ENCODE measurements around the gene TAF11.

Gene TAF11

GRCh38 chr6:34894693-34895092 lies 6.9 kb upstream of the TAF11 start:
- Histone ChIP-seq H3K9me2 (replicated peaks; ENCODE audit: low read depth, low read length) (no peaks in the 10 kb centered on the region), H3K36me3 (ENCODE audit: insufficient read depth, low read length) (no peaks in the 10 kb centered on the region), H3K4me2 (ENCODE audit: low read depth, low read length, poor library complexity, severe bottlenecking) (peak overlapping the region; percentile 80), H2AFZ (ENCODE audit: low read length) (no peak overlapping the region), H3K4me1 (ENCODE audit: insufficient read depth, low read length, poor library complexity, severe bottlenecking) (peaks cover 57% of the 10 kb centered on the region), H4K20me1 (ENCODE audit: insufficient read depth, low read length, poor library complexity, severe bottlenecking) (peaks cover 23% of the 10 kb centered on the region), H3K4me3 (ENCODE audit: low read length, poor library complexity, severe bottlenecking) (peak overlapping the region; percentile 33), H3K27me3 (ENCODE audit: insufficient read depth, low read length, poor library complexity, severe bottlenecking) (no peaks in the 10 kb centered on the region), H3K9ac (ENCODE audit: low read depth, low read length, poor library complexity, severe bottlenecking) (no peak overlapping the region), H3K79me2 (ENCODE audit: insufficient read depth, low read length) (peaks cover 71% of the 10 kb centered on the region; the same call in 1 of the 2 replicates), H3F3A (ENCODE audit: low read depth) (no peaks in the 10 kb centered on the region), H3K9me3 (ENCODE audit: insufficient read depth, low read depth, low read length) (no peaks in the 10 kb centered on the region)
- no peak for TF ChIP-seq CTCF (conservative IDR thresholded peaks at IDR 0.05; ENCODE audit: low read length)
- TF ChIP-seq EZH2phosphoT487 (IDR thresholded peaks at IDR 0.05; ENCODE audit: borderline replicate concordance): no peak

GRCh38 chr6:34891296-34891695 lies 3.5 kb upstream of the TAF11 start:
- peaks cover 48% of the 10 kb centered on the region for H3K4me1 ChIP-seq (ENCODE audit: insufficient read depth, low read length, poor library complexity, severe bottlenecking)
- no peak overlapping the region for H3K9ac ChIP-seq (ENCODE audit: low read depth, low read length, poor library complexity, severe bottlenecking)
- TF ChIP-seq CTCF (conservative IDR thresholded peaks at IDR 0.05; ENCODE audit: low read length) (no peak), EZH2phosphoT487 (IDR thresholded peaks at IDR 0.05; ENCODE audit: borderline replicate concordance) (no peak)
- no peak overlapping the region for H2AFZ ChIP-seq (ENCODE audit: low read length)
- peaks cover 75% of the 10 kb centered on the region for H3K79me2 ChIP-seq (ENCODE audit: insufficient read depth, low read length)
- H3K4me3 ChIP-seq (ENCODE audit: low read length, poor library complexity, severe bottlenecking): peak overlapping the region; percentile 97
- no peaks in the 10 kb centered on the region for H3K9me3 ChIP-seq (ENCODE audit: insufficient read depth, low read depth, low read length)
- H3K4me2 ChIP-seq (ENCODE audit: low read depth, low read length, poor library complexity, severe bottlenecking): peak overlapping the region; percentile 80
- no peaks in the 10 kb centered on the region for H3K27me3 ChIP-seq (ENCODE audit: insufficient read depth, low read length, poor library complexity, severe bottlenecking)
- H4K20me1 ChIP-seq (ENCODE audit: insufficient read depth, low read length, poor library complexity, severe bottlenecking): peaks cover 14% of the 10 kb centered on the region
- no peaks in the 10 kb centered on the region for H3K36me3 ChIP-seq (ENCODE audit: insufficient read depth, low read length)
- no peaks in the 10 kb centered on the region for H3F3A ChIP-seq (ENCODE audit: low read depth)
- no peaks in the 10 kb centered on the region for H3K9me2 ChIP-seq (replicated peaks; ENCODE audit: low read depth, low read length)

- Histone ChIP-seq H3K9me2 (replicated peaks; ENCODE audit: low read depth, low read length) (no peaks in the 10 kb centered on the region), H3K9ac (ENCODE audit: low read depth, low read length, poor library complexity, severe bottlenecking) (peak overlapping the region; percentile 91), H3K4me3 (ENCODE audit: low read length, poor library complexity, severe bottlenecking) (peak overlapping the region; percentile 97), H3K9me3 (ENCODE audit: insufficient read depth, low read depth, low read length) (no peaks in the 10 kb centered on the region), H3K4me2 (ENCODE audit: low read depth, low read length, poor library complexity, severe bottlenecking) (peak overlapping the region; percentile 80), H3K4me1 (ENCODE audit: insufficient read depth, low read length, poor library complexity, severe bottlenecking) (peaks cover 48% of the 10 kb centered on the region), H3K27me3 (ENCODE audit: insufficient read depth, low read length, poor library complexity, severe bottlenecking) (no peaks in the 10 kb centered on the region), H3F3A (ENCODE audit: low read depth) (no peaks in the 10 kb centered on the region), H3K79me2 (ENCODE audit: insufficient read depth, low read length) (peaks cover 80% of the 10 kb centered on the region), H2AFZ (ENCODE audit: low read length) (no peak overlapping the region), H3K36me3 (ENCODE audit: insufficient read depth, low read length) (no peaks in the 10 kb centered on the region), H4K20me1 (ENCODE audit: insufficient read depth, low read length, poor library complexity, severe bottlenecking) (peaks cover 14% of the 10 kb centered on the region)
- TF ChIP-seq CTCF (conservative IDR thresholded peaks at IDR 0.05; ENCODE audit: low read length) (no peak), EZH2phosphoT487 (IDR thresholded peaks at IDR 0.05; ENCODE audit: borderline replicate concordance) (no peak)
Observed at GRCh38 chr6:34890533-34890925, 2.7 kb upstream of the TAF11 start.
